Mammary microvascular endothelial cell (primary cell): Measurements from ENCODE around the gene RBMY1F. TPM values are rescaled to one million over a fixed set of nuclear protein-coding genes. Genes with fewer than 3 reads are reported as not detected.

Experiments used
- total RNA-seq: library from RNA; depleted of rRNA; stranded (reverse); fragments of >200 nt; gene quantifications from 2 replicates; pipeline ENCODE4 v1.2.3, GENCODE V29; 2015

The RBMY1F gene
- not detected in 2 replicates for total RNA-seq

DNA sequence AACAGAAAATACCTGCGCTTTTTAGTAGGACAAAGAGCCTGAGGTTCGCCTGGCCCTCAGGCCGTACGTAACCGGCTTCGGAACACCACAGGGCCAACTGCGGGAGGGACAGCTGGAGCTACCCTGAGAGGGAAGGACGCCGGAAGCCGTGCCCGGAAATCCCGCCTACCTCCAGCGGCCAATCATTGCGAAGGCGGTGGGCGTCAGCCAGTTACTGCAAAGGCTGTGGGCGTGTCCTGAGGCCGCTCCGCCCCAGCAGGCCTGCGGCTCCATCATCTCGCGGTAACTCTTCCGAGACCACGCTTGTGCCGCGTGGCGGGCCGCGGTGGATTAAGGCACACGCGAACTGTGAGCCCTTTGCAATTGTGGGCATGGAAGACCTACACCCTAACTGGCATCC lies at the start of gene RBMY1F:
Gene RBMY1F, minus strand, starts transcription at position 101 of the 400 bp plus-strand sequence. CDS start 1,954 bp downstream, outside the sequence.

Other genes starting within 250 kb of the RBMY1F start
- gene RBMY1J, start 220.5 kb upstream of the RBMY1F start, total RNA-seq, result not detected in 2 replicates